Upper lobe of left lung (tissue), 4 donors: Measurements from ENCODE around the gene TMEM41A.

Experiments used
- CTCF ChIP-seq, 6 experiments: fragments of 450-650 bp in 4 of 6; fragments of 200-600 bp in 2 of 6; sonication (generic) in 2 of 6; IDR thresholded peaks; one replicate each; pipeline ENCODE4 v1.5.1; 2016 to 2019; ENCODE audit warnings: antibody characterized with exemption in 6 of 6
- POLR2AphosphoS5 ChIP-seq, 2 donors: sonication (generic); formaldehyde crosslinking; IDR thresholded peaks; one replicate each; pipeline ENCODE4 v1.5.1; 2017; ENCODE audit warnings: antibody characterized with exemption in 2 of 2

- TF ChIP-seq POLR2AphosphoS5 (IDR thresholded peaks at IDR 0.05), result no peak
- TF ChIP-seq CTCF (IDR thresholded peaks at IDR 0.05), result no peak
Observed at GRCh38 chr3:185465471-185465870, 33.4 kb downstream of the TMEM41A start.
